ENCODE data around the gene ADIRF.

DNA sequence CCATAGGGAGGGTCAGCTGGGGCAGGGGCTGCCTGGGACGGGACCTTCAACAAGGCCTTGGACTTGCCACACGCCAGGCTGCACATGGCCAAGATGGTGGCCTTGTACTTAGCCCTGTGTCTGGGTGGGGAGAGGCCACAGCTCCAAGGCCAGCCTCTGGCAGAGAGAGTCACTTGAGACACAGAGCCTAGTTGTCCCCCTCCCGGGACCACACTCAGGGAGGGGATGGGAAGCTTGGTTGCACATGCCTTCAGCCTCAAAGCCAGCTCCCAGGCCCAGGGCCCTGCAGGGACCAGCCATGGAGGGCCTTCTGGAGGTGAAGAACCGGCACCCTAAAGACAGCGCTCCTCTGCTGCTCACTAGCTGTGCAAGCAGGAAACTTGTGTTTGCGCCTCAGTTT lies 27.6 kb upstream of the ADIRF start:
- TF ChIP-seq CTCF (IDR thresholded peaks at IDR 0.05 in 8 of 11, conservative IDR thresholded peaks at IDR 0.05 in 3 of 11): no peak
- TF ChIP-seq POLR2A (IDR thresholded peaks at IDR 0.05): no peak
- TF ChIP-seq POLR2AphosphoS5 (IDR thresholded peaks at IDR 0.05): peak in 2 of 3 donors; percentile 43 to 46

Data from spleen (tissue), 7 donors.